ENCODE data around the gene CD82. TPM values are rescaled to one million over a fixed set of nuclear protein-coding genes. Genes with fewer than 3 reads are reported as not detected.

CD82 gene
- total RNA-seq, 1 donor from 2014 or later = 91.6 TPM

GRCh38 chr11:44608651-44608990, 43.2 kb downstream of the CD82 start:
- no peaks in the 10 kb centered on the region for H3K9me3 ChIP-seq
- TF ChIP-seq, protein P1, sequence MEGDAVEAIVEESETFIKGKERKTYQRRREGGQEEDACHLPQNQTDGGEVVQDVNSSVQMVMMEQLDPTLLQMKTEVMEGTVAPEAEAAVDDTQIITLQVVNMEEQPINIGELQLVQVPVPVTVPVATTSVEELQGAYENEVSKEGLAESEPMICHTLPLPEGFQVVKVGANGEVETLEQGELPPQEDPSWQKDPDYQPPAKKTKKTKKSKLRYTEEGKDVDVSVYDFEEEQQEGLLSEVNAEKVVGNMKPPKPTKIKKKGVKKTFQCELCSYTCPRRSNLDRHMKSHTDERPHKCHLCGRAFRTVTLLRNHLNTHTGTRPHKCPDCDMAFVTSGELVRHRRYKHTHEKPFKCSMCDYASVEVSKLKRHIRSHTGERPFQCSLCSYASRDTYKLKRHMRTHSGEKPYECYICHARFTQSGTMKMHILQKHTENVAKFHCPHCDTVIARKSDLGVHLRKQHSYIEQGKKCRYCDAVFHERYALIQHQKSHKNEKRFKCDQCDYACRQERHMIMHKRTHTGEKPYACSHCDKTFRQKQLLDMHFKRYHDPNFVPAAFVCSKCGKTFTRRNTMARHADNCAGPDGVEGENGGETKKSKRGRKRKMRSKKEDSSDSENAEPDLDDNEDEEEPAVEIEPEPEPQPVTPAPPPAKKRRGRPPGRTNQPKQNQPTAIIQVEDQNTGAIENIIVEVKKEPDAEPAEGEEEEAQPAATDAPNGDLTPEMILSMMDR (IDR thresholded peaks at IDR 0.05) = no peak
- TF ChIP-seq POLR2A (IDR thresholded peaks at IDR 0.05) = no peak
- no peak for TF ChIP-seq POLR2AphosphoS5 (IDR thresholded peaks at IDR 0.05; ENCODE audit: insufficient read depth in 1 of 2, low read depth in 1 of 2)
- peaks cover 0 to 7% of the 10 kb centered on the region in 2 donors for H3K36me3 ChIP-seq
- intact Hi-C loops (cut with DNase I) = no loop called here
- peaks cover 4% of the 10 kb centered on the region for H3K4me1 ChIP-seq
- H3K4me3 ChIP-seq = no peak overlapping the region
- H3K27me3 ChIP-seq = no peaks in the 10 kb centered on the region
- no peak for DNase-seq (ENCODE audit: extremely low spot score in 2 of 2)
- no peak overlapping the region for H3K27ac ChIP-seq

GRCh38 chr11:44608991-44609782, 43.7 kb downstream of the CD82 start:
- no peak overlapping the region for H3K4me3 ChIP-seq
- no peaks in the 10 kb centered on the region for H3K9me3 ChIP-seq
- no peak for TF ChIP-seq POLR2AphosphoS5 (IDR thresholded peaks at IDR 0.05; ENCODE audit: insufficient read depth in 1 of 2, low read depth in 1 of 2)
- TF ChIP-seq, protein P1 (IDR thresholded peaks at IDR 0.05) = no peak
- no peak for TF ChIP-seq POLR2A (IDR thresholded peaks at IDR 0.05)
- H3K36me3 ChIP-seq = peaks cover 0 to 7% of the 10 kb centered on the region in 2 donors
- DNase-seq (ENCODE audit: extremely low spot score in 2 of 2) = no peak
- no peak overlapping the region for H3K27ac ChIP-seq
- peaks cover 4% of the 10 kb centered on the region for H3K4me1 ChIP-seq
- no peaks in the 10 kb centered on the region for H3K27me3 ChIP-seq
- intact Hi-C loops (cut with DNase I) = no loop called here

- no peak overlapping the region for H3K27ac ChIP-seq
- TF ChIP-seq, protein P1 (IDR thresholded peaks at IDR 0.05) = no peak
- TF ChIP-seq POLR2AphosphoS5 (IDR thresholded peaks at IDR 0.05; ENCODE audit: insufficient read depth in 1 of 2, low read depth in 1 of 2) (no peak), POLR2A (IDR thresholded peaks at IDR 0.05) (no peak)
- intact Hi-C loops (cut with DNase I) = no loop called here
These were observed 44.3 kb downstream of the CD82 start for GRCh38 chr11:44609783-44610155.

GRCh38 chr11:44610186-44610955, 44.9 kb downstream of the CD82 start:
- no peaks in the 10 kb centered on the region for H3K9me3 ChIP-seq
- no peaks in the 10 kb centered on the region for H3K27me3 ChIP-seq
- TF ChIP-seq, protein P1 (IDR thresholded peaks at IDR 0.05) = no peak
- TF ChIP-seq POLR2AphosphoS5 (IDR thresholded peaks at IDR 0.05; ENCODE audit: insufficient read depth in 1 of 2, low read depth in 1 of 2) (no peak), POLR2A (IDR thresholded peaks at IDR 0.05) (no peak)
- H3K36me3 ChIP-seq = peaks cover 0 to 8% of the 10 kb centered on the region in 2 donors
- no peak overlapping the region for H3K4me3 ChIP-seq
- H3K4me1 ChIP-seq = peaks cover 4% of the 10 kb centered on the region
- intact Hi-C loops (cut with DNase I) = no loop called here
- DNase-seq (ENCODE audit: extremely low spot score in 2 of 2) = no peak
- no peak overlapping the region for H3K27ac ChIP-seq

More at GRCh38 chr11:44609783-44610155, 44.3 kb downstream of the CD82 start:
- H3K36me3 ChIP-seq = peaks cover 0 to 7% of the 10 kb centered on the region in 2 donors
- no peaks in the 10 kb centered on the region for H3K27me3 ChIP-seq
- no peaks in the 10 kb centered on the region for H3K9me3 ChIP-seq
- H3K4me1 ChIP-seq = peaks cover 4% of the 10 kb centered on the region
- no peak for DNase-seq (ENCODE audit: extremely low spot score in 2 of 2)
- H3K4me3 ChIP-seq = no peak overlapping the region
